Stimulated activated CD8-positive, alpha-beta memory T cell treated with anti-CD3 and anti-CD28 coated beads, Interleukin-4, amount 100 ng/mL, for 4 hours (primary cell): ENCODE data around the gene SMARCA4.
"Not testable (repeated sequence)": the region's sequence is repeated elsewhere in the genome, so short reads cannot be mapped to it uniquely, and the experiment has no call there.

Experiments used
- DNase-seq, 2 donors: peaks; one replicate each; pipeline ENCODE4 v3.0.0-alpha.2; 2020; ENCODE audit warnings: low read depth in 2 of 2, low spot score in 1 of 2

Gene SMARCA4

DNA sequence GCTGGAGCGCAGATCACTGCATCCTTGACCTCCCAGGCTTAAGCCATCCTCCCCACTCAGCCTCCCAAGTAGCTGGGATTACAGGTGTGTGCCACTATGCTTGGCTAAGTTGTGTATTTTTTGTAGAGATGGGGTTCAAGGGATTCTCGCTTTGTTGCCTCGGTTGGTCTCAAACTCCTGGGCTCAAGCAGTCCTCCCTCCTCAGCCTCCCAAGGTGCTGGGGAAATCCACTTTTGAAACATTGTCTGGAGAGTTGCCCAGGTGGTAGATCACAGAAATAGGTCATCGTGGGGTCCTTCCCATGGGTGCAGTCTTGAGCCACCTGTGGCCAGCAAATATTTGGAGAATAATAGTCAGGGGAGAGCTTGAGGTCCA lies 133.7 kb downstream of the SMARCA4 start:
- DNase-seq, result no peak

DNA sequence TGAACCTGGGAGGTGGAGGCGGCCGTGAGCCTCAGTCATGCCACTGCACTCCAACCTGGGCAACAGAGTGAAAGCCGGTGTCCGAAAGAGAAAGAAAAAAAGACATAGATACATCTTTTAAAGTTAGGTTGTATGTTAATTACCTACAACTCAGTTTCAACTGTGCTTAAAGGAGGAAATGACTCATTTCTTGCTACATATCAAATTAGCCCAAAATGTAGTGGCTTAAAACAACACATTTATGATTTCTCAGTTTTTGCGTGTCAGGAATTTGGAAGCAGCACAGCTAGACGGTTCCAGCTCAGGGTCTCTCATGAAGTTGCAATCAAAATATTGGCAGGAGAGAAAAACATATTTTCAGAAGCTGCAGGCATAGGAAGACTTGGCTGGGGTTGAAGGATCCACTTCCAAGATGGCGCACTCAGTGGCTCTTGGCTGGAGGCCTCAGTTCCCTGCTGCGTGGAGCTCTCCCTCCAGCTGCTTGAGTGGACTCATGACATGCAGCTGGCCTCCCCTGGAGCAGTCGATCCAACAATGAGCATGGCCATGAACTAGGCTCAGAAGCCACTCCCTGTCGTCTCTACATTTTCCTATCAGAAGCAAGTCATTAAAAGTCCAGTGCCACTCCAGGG lies 135.5 kb downstream of the SMARCA4 start:
- DNase-seq, result no peak

DNA sequence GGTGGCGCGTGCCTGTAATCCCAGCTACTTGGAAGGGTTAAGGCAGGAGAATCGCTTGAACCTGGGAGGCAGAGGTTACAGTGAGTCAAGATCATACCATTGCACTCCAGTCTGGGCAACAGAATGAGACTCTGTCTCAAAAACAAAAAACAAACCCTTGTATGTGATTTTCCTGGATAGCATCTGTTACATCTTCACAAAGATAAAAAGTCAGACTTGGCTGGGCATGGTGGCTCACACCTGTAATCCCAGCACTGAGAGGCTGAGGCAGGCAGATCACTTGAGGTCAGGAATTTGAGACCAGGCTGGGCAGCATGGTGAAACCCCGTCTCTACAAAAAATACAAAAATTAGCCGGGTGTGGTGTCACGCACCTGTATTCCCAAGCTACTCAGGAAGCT lies 136.5 kb downstream of the SMARCA4 start:
- not testable (repeated sequence) for DNase-seq

DNA sequence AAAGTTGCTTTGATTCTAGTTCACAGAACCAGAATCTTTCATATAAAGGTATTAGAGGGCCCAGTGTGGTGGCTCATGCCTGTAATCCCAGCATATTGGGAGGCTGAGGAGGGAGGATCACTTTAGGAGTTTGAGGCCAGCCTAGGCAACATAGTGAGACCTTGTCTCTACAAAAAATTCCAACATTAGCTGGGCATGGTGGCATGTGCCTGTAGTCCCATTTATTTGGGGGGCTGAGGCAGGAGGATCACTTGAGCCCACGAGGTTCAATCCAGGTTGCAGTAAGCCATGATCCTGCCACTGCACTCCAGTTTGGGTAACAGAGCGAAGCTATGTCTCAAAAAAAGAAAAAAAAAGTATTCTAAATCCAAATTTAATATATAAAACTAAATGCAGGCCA lies 137.5 kb downstream of the SMARCA4 start:
- DNase-seq, result no peak

DNA sequence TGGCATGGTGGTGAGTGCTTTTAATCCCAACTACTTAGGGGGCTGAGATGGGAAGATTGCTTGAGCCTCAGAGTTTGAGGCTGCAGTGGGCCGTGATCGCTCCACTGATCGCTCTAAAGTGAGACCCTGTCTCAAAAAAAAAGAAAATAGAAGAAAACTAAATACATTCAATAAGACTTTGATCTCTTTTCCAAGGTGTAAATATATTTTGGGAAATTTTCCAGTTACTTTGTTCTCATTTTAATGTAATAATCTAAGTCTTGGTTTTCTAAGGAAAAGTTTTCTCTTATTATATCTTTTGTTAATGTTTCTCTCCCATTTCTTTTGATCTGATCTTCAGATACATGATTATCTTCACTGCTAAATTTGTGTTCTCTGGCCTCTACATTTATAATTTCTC lies 138.0 kb downstream of the SMARCA4 start:
- no peak for DNase-seq

DNA sequence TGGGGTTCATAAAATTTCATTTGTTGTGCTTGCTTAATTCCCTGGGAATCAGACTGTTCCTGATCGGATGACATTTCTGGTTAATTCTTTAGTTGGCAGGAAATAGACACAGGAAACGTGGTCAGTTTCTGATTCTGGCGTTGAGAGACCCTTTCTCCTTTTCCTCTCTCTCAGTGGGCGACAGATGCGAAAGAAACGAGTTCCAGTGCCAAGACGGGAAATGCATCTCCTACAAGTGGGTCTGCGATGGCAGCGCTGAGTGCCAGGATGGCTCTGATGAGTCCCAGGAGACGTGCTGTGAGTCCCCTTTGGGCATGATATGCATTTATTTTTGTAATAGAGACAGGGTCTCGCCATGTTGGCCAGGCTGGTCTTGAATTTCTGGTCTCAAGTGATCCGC lies 139.2 kb downstream of the SMARCA4 start:
- no peak for DNase-seq

DNA sequence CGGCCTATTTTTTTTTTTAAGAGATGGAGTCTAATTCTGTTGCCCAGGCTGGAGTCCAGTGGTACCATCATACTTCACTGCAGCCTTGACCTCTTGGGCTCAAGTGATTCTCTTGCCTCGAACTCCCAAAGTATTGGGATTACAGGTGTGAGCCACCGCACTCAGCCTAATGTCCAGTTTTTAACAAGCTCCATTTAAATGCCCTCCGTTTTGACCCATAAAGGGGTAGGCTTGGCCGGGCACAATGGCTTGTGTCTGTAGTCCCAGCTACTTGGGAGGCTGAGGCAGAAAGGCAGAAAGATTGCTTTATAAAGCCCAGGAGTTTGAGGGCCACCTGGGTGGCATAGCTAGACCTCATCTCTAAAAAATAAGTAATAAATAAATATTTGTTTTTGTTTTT lies 140.2 kb downstream of the SMARCA4 start:
- no peak for DNase-seq

DNA sequence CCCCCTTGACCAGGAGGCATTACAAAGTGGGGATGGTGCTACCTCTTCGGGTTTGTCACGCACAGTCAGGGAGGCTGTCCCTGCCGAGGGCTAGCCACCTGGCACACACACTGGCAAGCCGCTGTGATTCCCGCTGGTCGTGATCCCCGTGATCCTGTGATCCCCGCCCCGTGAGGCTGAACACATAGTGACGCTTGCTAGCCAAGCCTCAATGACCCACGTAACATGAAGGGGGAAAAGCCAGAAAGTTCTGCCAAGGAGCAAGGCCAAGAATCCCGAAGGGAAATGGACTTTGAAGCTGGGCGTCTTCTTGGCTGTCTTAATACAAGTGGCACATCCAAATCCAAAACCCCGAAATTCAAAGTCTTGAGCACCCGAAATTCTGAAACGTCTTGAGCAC lies 142.1 kb downstream of the SMARCA4 start:
- DNase-seq, result no peak

DNA sequence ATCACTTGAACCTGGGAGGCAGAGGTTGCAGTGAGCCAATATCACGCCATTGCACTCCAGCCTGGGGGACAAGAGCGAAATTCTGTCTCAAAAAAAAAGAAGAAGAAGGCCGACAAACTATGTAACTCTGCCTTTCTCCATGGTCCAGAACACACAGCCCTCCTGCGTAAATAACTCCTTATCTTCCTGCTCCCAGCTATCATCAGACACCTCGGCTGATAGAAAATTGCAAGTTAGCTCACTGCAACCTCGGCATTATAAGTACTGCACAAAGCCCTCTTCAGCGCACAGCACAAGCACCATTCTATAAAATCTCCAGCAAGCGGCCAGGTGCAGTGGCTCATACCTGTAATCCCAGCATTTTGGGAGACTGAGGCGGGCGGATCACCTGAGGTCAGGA lies 142.8 kb downstream of the SMARCA4 start:
- DNase-seq, result not testable (repeated sequence)

DNA sequence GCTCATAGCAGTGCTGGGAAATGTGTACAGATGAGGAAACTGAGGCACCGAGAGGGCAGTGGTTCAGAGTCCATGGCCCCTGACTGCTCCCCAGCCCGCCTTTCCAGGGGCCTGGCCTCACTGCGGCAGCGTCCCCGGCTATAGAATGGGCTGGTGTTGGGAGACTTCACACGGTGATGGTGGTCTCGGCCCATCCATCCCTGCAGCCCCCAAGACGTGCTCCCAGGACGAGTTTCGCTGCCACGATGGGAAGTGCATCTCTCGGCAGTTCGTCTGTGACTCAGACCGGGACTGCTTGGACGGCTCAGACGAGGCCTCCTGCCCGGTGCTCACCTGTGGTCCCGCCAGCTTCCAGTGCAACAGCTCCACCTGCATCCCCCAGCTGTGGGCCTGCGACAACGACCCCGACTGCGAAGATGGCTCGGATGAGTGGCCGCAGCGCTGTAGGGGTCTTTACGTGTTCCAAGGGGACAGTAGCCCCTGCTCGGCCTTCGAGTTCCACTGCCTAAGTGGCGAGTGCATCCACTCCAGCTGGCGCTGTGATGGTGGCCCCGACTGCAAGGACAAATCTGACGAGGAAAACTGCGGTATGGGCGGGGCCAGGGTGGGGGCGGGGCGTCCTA lies 144.3 kb downstream of the SMARCA4 start:
- no peak for DNase-seq

DNA sequence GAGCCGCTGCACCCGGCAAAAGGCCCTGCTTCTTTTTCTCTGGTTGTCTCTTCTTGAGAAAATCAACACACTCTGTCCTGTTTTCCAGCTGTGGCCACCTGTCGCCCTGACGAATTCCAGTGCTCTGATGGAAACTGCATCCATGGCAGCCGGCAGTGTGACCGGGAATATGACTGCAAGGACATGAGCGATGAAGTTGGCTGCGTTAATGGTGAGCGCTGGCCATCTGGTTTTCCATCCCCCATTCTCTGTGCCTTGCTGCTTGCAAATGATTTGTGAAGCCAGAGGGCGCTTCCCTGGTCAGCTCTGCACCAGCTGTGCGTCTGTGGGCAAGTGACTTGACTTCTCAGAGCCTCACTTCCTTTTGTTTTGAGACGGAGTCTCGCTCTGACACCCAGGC lies 145.6 kb downstream of the SMARCA4 start:
- DNase-seq, result no peak

DNA sequence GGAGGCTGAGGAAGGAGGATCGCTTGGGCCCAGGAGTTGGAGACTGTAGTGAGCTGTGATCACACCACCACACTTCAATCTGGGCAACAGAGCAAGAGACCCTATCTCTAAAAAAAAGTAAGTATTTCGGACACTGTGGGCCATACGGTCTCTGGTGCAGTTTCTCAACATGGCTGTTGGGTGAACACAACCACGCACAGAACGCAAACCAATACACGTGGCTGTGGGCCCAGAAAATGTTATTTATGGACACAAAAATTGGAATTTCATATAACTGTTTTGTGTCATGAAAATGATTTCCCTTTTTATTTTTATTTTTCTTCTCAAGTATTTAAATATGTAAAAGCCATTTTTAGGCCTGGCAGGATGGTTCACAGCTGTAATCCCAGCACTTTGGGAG lies 147.9 kb downstream of the SMARCA4 start:
- DNase-seq, result no peak

DNA sequence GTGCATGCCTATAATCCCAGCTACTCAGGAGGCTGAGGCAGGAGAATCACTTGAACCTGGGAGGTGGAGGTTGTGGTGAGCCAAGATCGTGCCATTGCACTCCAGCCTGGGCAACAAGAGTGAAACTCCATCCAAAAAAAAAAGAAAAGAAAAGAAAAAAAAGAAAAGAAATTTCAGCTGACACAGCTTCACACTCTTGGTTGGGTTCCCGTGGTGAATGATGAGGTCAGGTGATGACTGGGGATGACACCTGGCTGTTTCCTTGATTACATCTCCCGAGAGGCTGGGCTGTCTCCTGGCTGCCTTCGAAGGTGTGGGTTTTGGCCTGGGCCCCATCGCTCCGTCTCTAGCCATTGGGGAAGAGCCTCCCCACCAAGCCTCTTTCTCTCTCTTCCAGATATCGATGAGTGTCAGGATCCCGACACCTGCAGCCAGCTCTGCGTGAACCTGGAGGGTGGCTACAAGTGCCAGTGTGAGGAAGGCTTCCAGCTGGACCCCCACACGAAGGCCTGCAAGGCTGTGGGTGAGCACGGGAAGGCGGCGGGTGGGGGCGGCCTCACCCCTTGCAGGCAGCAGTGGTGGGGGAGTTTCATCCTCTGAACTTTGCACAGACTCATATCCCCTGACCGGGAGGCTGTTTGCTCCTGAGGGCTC lies 150.4 kb downstream of the SMARCA4 start:
- no peak for DNase-seq

DNA sequence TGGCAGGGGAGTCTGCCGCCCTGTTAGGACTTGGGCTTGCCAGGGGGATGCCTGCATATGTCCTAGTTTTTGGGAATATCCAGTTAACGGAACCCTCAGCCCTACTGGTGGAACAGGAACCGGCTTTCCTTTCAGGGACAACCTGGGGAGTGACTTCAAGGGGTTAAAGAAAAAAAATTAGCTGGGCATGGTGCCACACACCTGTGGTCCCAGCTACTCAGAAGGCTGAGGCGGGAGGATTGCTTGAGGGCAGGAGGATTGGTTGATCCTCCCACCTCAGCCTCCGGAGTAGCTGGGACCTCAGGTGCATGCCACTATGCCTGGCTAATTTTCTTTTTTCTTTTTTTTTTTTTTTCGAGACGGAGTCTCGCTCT lies 150.9 kb downstream of the SMARCA4 start:
- no peak for DNase-seq
